Suprapubic skin (tissue), 4 donors: ENCODE measurements around the gene CADPS2.

Experiments used
- CTCF ChIP-seq, 2 donors: fragments of 200-600 bp in 1 of 2; fragments of 450-650 bp in 1 of 2; sonication (generic) in 1 of 2; IDR thresholded peaks; one replicate each; pipeline ENCODE4 v1.5.1; 2016 to 2019; ENCODE audit warnings: antibody characterized with exemption in 2 of 2, mild to moderate bottlenecking in 1 of 2, moderate library complexity in 1 of 2
- EP300 ChIP-seq: sonication (generic); formaldehyde crosslinking; IDR thresholded peaks from one replicate; pipeline ENCODE4 v1.6.1; 2017; ENCODE audit warnings: antibody characterized with exemption
- POLR2A ChIP-seq, 2 donors: fragments of 450-650 bp; IDR thresholded peaks; one replicate each; pipeline ENCODE4 v1.6.1; 2017; ENCODE audit warnings: antibody characterized with exemption in 2 of 2, mild to moderate bottlenecking in 2 of 2, moderate library complexity in 2 of 2
- POLR2AphosphoS5 ChIP-seq, 3 donors: sonication (generic); formaldehyde crosslinking; IDR thresholded peaks; one replicate each; pipeline ENCODE4 v1.6.1; 2017; ENCODE audit warnings: antibody characterized with exemption in 3 of 3

GRCh38 chr7:122518488-122518887, 367.8 kb downstream of the CADPS2 start:
- TF ChIP-seq CTCF (IDR thresholded peaks at IDR 0.05) (no peak), EP300 (no peak), POLR2A (IDR thresholded peaks at IDR 0.05) (no peak), POLR2AphosphoS5 (IDR thresholded peaks at IDR 0.05) (no peak)
